ENCODE data around the gene RHNO1.

Gene RHNO1, protein sequence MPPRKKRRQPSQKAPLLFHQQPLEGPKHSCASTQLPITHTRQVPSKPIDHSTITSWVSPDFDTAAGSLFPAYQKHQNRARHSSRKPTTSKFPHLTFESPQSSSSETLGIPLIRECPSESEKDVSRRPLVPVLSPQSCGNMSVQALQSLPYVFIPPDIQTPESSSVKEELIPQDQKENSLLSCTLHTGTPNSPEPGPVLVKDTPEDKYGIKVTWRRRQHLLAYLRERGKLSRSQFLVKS

DNA sequence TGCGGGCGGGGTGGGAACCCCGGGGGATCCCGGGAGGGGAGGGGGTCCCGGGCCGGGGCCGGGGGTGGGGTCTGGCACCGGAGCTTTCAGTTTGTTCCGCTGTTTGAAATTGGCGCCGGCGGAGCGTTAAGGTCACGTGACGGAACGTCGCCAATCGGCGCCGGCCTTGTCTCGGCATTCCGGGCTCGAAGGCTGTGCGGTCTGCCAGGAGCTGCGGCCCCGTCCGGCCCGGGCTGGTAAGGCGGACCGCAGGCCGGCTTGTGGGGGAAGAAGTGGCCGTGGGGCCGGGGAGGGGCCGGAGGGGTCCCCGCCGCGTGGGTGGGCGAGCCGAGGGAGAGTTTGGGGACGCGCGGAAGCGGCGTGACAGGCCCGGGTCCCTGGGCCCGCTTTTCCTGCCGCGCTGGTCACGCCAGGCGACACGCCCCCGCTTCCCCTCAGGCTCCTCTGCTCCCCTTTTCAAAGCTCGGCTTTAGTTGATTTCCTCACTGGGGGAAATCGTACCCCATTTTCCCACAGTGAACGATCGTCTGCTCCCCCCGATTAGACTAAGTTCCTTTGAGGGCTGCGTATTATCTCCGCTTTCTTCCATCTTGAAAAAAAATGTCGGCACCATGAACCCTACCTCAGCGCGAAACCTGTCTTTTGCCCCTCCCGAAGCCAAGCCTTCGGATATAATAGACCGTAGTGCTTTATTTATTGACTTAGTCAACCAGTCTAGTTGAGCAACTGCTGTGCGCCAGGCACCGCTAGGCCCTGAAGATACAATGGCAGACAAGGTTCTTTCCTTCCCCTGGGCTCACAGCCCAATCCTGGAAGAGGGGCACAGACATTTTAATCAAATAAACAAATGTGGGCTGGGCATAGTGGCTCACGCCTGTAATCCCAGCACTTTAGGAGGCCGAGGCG lies at the start of gene RHNO1, which contains the start of gene FOXM1:
TSS of gene RHNO1 (plus strand) at position 177 of the 906 bp plus-strand sequence. CDS start 8,144 bp downstream, outside the sequence.
TSS of gene FOXM1 (minus strand) at position 128 of the 906 bp plus-strand sequence. CDS start 2,696 bp downstream, outside the sequence.
- peak; percentile 96 for DNase-seq (ENCODE audit: low read depth, low spot score)

DNA sequence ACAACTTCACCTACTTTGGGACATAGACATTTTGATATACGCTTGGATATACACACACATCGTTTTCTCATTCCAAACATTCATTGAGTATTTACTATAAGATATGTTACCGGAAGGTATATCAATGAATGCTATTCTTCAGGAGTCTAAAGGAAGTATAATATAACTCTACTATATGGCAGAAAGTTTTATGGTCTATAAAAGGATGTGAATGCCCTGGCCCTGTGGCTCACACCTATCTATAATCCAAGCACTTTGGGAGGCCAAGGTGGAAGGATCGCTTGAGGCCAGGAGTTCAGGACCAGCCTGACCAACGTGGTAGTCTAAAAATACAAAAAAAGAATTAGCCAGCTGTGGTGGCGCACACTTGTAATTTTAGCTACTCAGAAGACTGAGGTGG lies 47.7 kb upstream of the RHNO1 start:
- DNase-seq (ENCODE audit: low read depth, low spot score): no peak

DNA sequence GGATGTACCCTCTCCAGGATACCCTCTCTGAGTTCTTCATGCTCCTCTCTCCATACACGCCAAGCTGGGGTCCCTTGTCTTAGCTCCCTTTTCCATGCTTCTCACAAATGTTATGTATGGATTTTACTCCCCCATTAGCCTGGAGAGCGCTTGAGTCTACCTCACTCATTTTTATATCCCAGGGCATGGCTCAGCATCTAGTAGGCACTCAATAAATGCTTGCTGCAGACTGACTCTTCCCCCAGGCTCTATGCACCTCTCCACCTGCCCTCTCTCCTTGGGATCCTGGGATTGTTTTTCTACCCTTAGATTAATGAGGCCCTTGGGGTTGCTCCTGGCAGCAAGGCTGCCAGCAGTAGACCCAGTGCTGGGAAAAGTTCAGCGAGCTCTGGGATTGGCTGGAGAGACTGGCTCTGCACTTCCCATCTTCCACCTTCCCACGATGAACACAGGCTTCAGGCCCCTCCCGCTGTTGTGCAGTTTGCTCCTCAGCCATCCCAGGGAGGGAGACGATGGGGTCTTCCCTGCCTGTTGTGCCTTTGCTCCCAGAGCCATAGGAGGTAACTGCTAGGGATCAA lies 44.4 kb upstream of the RHNO1 start:
- no peak for DNase-seq (ENCODE audit: low read depth, low spot score)

DNA sequence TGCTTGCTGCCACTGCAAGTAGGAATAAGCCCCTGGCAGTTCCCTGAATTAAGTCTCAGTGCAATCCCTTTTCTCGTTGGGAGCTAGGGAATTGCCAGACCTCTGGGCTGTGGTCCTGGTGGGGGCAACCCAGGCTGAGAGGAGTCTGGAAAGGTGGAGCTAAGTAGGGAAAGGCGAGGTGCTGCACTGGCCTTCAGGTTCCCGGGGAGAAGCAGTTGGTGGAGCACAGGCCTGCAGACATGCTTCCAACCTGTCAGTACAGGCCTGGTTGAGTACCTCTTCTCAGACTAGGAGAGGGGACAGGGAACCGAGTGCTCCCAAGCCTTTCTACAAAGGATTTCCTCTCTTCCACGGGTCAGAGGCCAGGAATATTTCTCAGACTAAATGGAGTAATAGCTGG lies 43.7 kb upstream of the RHNO1 start:
- no peak for DNase-seq (ENCODE audit: low read depth, low spot score)

DNA sequence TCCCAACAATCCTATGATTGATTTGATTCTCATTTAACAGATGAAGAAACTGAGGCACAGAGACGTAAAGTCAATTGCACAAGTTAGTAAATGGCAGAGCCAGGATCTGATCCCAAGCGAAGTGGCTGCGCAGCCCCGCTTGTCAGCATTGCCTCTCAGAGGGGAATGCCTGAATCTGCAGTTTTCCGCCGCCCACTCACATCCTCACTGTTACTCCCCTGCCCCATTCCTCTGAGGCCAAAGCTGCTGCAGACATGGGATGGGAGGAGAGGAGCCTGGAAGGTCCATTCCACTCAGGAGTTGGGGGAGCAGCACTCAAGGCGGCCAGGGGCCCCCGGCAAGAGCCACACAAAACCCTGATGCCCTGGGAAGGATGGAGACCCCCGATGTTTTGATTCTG lies 43.2 kb upstream of the RHNO1 start:
- DNase-seq (ENCODE audit: low read depth, low spot score): no peak

DNA sequence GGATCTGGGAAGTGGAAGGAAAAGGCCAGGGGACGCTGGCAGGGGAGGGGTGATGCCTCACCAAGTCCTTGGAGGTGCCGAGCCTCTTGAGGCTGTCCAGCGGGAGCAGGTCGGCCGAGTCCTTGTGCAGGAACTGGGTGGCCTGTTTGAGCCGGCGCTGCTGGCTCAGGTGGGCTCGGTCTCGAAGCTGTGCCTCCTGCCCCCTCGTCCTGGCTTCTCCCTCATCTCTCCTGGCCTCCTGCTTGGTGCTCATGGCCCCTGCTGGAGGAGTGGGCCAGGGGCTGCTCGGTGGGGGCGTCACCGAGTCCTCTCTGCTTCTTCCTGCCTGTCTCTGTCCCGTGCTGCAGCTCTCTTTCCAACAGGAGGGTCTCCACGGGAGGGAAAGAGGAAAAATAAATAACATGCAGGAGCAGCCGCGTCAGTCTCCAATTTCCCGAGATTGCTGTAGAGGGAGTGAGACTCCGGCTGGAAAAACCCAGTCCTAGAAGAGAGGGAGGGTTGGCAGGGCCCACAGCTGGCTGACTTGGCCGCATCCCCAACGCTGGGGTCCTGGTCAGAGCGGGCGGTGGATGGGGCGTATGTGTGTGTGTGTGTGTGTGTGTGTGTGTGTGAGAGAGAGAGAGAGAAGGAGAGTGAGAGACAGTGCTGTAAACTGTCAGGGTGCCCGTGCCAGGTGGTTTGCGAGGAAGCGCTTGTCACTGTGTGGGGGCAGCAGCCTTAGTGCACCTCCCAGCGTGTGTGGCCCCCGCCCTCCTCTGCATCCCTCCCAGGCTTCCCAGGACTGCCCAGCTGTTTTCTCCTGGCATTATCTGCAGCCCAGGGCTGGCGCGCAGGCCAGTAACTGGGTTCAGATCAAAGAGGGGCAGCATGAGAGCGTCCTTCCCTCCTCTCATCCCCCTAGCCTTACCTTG lies 42.2 kb upstream of the RHNO1 start, which contains the start of gene NRIP2:
TSS of gene NRIP2 (minus strand) at position 455 of the 911 bp plus-strand sequence. CDS start at position 403, 52 bp downstream.
- peak; percentile 77 for DNase-seq (ENCODE audit: low read depth, low spot score)

DNA sequence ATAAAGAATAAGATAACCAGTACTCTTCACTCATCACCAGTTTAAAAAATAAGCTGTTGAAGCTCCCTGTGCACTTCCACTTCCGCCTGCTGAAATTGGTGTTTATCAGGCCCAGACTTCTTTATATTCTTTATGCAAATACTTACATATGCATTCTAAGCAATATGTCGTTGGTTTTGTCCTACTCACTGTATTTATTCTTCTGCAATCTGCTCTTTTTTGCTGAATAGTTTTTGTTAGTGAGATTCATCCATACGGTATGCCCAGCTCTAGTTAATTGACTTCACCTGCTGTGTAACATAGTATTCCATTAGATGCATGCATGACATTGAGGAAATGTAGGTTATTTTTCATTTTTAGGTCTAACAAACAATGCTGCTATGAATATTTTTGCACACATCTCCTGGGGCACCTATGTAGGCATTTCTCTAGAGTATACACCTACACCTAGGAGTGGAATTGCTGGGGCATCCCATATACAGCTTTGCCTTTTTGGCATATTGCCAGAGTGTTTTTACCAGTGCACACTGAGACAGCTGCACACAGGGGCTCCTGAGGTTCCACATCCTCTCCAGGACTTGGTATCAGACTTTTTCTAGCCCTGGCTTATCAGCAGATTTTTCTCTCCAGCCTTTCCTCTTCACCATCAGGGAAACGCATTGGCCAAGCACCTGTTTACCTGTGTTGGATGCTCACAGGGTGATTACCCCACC lies 41.2 kb upstream of the RHNO1 start:
- DNase-seq (ENCODE audit: low read depth, low spot score): no peak

DNA sequence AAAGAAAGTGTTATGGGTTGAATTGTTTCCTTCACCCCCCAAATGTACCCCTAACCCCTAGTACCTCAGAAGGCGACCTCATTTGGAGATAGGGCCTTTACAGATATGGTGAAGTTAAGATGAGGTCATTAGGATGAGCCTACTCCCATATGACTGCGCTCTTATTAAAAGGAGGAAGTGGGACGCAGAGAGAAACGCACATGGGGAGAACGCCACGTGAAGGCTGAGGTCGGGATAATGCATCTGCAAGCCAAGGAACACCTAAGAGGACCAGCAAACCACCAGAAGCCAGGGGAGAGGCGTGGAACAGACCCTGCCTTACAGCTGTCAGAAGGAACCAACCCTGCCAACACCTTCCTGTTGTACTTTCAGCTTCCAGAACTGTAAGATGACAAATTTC lies 40.4 kb upstream of the RHNO1 start:
- no peak for DNase-seq (ENCODE audit: low read depth, low spot score)

DNA sequence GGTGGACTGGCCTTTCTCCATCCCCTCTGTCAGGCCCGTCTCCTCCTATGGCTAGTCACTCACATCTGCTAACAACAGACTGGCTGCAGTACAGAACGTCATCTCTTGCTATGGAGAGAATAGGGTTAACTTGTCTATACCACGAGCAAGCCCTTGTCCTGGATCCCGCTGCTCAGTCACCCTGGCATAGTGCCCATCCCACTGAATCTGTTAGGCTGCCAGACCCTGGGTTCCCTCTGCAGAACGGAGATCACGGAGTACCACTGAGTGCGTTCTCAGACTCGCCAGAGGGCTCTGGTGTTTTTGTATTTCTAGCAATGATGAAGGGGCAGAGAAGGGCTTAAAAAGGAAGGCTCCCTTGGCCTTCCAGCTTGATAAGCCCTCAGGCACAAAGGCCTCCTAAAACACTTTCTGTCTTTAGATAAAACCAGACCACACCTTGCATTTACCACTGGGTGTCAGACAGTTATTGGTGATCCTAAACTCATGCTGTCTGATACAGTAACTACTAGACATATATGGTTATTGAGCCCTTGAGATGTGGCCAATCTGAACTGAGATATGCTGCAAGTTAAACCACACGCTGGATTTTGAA lies 35.9 kb upstream of the RHNO1 start:
- DNase-seq (ENCODE audit: low read depth, low spot score): peak; percentile 49

DNA sequence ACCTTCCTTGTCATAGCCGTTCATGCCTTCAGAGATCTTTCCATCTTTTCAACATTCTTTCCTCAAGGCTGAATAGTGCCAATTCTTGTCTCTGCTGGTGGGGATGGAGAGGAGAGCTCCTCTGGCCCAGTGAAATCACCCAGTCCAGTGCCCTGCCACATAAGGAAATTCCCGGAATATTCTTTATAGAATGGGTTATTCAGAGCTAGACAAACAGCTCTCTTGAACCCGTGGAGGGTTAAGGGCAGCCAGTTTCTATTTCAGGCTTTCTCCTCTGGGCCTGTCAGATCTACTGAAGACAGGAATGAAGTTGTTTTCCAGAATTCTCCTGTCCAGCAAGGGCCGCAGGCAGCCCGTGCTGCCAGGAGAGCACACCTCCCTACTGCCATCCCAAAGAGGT lies 34.1 kb upstream of the RHNO1 start:
- DNase-seq (ENCODE audit: low read depth, low spot score): no peak

DNA sequence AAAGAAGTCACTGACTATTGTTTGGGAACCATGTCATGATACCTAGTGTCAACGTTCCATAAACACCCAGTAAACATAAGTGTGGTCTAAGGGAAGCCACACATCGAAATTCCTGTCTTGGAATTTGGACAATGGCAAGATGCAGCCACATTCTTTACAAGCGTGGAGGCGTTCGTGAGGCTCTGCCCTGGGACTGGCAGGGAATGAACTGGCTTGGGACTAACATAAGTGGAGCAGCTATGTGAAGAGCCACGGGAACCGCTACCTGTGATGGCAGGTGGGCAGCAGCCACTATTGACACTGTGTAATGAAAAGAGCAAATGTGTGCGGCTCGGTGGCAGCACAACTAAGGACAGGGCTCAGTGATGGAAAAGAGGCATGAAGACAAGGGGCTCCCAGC lies 32.2 kb upstream of the RHNO1 start:
- DNase-seq (ENCODE audit: low read depth, low spot score): peak; percentile 67

DNA sequence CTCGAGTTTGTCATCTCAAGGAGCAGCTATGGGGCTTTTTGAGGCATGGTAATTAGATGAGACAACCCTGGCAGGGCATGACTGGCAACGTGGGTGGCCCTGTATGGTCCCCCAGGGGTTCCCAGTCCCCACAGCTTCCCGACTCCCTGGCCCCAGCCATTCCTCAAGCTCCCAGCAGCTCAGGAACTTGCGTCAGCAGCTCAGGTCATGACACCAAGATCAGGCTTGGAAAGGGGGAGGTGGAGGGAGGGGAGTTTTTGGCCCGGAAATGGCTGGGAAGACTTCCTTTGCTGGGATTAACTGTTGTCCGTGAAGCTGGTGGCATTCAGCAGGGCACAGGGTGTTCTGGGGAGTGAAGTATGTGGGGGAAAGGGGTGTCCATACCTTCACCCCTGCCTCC lies 31.7 kb upstream of the RHNO1 start:
- DNase-seq (ENCODE audit: low read depth, low spot score): no peak

DNA sequence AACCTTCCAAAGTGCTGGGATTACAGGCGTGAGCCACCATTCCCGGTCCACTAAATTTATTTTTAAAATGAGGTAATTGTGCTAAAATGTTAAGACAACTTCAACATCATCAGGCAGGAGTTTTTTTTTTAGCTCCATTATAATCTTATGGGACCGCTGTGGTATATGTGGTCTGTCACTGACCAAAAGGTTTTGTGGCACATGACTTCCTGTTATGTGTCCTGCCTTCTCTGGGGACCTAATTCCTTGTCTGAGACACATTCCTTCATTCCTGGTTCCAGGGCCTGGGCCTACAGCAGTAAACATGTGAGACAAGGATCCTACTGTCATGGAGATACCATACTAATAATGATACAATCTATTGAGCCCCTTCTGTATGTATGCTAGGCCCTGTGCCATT lies 25.1 kb upstream of the RHNO1 start:
- no peak for DNase-seq (ENCODE audit: low read depth, low spot score)

DNA sequence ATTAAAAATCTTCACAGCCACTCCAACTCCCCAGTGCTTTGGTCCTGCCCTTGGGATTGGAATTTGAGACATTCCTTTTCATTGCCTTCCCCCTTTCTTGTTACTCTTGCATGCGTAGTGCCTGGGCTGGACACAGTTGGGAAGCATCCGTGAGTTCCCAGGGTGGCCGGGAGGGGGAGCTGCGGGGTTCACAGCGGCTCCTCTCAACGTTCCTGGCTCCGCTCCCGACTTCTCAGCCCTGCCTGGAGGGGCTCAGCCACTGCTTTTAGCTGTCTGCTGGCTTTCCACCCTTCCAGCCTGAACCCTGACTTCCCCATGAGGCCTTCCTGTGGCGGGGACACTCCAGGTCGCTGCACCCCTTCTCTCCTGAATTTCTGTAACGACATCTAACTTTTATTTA lies 23.4 kb upstream of the RHNO1 start:
- peak; percentile 94 for DNase-seq (ENCODE audit: low read depth, low spot score)

DNA sequence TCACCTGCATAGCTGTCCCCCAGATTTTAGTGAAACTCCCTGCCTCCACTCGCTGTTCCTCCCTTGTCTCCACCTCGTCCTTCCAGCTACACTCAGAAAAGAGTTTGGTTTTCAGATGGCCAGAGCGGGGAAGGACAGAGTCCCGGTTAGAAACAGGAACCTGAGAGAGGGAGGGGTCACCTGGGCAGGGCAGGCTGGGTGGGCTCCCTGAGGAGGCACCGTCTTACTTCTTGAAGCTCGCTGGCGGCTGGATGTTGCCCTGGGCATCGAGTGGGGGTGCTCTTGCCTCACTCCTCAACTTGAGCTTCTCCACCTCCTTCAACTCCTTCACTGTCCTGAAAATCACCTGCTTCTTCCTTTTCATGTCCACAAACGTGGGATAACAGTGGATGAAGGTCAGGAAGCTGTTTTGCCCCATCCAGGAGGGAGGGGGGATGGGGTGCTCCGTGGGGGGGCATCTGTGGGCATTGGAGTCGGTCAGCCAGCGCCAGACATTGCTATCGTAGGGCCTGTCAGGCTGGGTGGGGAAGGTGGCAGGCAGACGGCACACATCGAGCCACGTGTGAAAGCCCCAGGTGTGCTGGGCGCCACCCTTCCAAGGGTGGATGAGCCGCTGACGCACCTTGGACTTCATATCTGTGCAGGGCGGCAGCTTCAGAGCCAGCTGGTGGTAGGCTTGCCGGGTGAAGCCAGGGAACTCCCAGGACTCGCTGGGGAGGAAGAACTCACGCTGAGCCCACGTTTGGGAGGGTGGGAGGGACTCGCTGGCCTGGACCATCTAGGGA lies 22.2 kb upstream of the RHNO1 start:
- no peak for DNase-seq (ENCODE audit: low read depth, low spot score)

DNA sequence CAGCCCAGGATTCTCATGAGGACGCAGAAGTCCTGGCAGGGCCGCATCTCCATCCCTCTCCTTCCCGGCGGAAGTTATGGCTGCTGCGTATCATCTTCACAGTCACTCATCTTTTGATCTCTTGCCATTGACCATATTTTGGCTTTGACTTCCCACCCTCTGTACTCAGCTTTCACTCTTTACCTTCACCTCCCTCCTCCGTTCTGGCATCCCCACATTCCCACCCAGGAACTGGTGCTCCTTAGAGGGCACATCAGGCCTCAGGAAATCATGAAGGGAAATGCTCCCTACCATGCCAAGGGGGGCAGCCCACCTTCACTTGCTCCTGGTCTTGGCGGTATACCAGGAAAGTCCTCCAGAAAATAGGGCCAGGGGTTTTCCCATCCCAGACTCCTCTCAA lies 21.5 kb upstream of the RHNO1 start:
- no peak for DNase-seq (ENCODE audit: low read depth, low spot score)

DNA sequence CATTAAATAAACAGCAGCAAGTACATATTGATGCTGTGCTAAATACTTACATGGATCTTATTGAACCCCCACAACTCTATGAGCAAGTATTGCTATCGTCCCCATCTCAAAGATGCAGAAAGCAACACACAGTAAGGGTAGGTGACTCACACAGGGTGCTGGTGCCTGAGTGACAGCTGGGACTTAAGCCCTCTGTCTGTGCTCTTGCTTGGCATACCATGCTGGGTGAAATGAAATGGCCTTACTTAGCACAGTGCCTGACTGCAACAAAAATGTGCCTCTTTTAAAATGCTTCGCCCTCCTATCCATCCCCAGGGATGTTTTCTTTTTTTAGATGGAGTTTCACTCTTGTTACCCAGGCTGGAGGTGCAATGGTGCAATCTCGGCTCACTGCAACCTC lies 21.0 kb upstream of the RHNO1 start:
- peak; percentile 45 for DNase-seq (ENCODE audit: low read depth, low spot score)

DNA sequence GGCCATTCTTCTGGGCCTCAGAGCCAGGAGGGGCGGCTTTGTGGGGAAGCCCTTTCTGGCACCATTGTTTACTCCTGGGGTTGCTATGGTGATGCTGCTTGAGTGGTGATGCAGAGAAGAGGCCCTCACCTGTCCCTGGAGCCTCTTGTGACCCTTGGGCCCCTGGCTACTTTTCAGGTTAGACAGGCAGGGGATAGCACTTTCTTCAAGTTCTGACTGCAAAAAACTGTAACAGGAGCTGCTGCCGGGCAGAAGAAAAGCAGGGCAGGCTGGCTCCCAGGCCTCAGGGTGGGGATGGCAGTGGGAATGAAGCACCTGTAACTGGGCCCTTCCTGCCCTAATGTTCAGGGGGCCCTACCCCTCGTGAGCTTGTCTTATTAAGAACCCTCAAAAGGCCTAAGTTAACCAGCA lies 20.0 kb upstream of the RHNO1 start, which contains the start of gene TEX52:
TSS of gene TEX52 (minus strand) at position 19 of the 411 bp plus-strand sequence. CDS start at position 6, 13 bp downstream.
- DNase-seq (ENCODE audit: low read depth, low spot score): no peak

DNA sequence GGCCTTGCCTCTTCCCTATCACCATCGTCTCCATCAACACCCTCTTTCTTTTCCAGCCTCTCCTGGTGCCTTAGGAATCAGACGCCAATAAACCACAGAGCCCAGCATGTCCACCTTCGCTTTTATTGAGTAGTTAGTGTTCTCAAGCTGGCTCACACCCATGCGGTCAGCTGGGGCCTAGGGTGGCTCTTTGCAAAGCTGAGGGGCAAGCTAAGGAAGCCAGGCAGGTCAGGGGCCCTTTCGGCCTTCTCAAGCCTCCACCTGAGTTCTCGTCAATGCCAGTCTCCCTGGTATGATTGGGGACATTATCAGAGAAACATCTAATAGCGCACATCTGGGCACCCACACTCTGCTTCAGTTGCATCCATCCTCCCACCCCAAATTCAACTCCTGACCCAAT lies 19.4 kb upstream of the RHNO1 start:
- DNase-seq (ENCODE audit: low read depth, low spot score): no peak
